Stromal cell of bone marrow (primary cell): ENCODE measurements around the gene SLIT2.

Source experiments
- DNase-seq: peaks from one replicate; pipeline ENCODE4 v3.0.0-alpha.2; 2012; ENCODE audit warnings: low read depth

Gene SLIT2, protein sequence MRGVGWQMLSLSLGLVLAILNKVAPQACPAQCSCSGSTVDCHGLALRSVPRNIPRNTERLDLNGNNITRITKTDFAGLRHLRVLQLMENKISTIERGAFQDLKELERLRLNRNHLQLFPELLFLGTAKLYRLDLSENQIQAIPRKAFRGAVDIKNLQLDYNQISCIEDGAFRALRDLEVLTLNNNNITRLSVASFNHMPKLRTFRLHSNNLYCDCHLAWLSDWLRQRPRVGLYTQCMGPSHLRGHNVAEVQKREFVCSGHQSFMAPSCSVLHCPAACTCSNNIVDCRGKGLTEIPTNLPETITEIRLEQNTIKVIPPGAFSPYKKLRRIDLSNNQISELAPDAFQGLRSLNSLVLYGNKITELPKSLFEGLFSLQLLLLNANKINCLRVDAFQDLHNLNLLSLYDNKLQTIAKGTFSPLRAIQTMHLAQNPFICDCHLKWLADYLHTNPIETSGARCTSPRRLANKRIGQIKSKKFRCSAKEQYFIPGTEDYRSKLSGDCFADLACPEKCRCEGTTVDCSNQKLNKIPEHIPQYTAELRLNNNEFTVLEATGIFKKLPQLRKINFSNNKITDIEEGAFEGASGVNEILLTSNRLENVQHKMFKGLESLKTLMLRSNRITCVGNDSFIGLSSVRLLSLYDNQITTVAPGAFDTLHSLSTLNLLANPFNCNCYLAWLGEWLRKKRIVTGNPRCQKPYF (N-terminal part only)

DNA sequence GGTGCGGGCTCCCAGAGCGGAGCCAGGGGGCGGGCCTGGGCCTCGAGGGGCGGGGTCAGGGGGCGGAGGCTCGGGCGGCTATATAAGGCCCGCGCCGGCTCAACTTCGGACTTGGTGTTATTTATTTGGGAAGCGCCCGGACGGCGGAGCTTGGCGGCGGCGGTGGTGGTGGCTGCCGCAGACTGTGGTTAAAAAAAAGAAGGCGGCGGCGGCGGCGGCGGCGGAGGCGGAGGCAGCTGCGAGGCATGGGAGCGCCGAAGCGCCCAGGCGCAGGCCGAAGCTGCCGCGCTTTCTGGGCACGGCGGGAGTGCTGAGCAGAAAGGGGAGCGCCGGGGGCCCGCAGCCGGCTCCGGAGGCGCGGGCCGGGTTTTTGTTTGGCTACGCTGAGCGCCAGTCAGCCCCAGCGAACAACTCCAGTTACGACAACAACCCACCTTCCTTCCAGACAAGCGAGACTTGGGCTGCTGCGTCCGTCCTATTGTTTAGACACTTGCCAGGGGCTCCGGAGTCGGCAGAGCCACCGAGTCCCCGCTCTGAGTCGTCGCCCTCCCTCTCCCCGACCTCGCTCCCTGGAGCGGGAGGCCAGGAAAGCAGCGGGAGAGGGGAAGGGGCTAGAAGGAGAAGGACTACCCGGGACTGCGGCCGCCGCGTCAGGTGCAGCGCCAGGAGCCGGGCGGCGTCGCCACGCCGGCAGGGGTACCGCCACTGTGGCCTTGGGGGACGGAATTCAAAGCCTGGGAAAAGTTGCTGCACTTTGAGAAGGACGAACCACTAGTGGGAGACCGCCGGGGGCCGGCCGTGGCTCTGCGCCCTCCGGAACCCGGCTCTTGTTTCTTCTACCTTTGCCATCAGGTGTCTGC is at the start of gene SLIT2:
Gene SLIT2, plus strand, starts transcription at position 110 of the 860 bp plus-strand sequence. CDS start 1,911 bp downstream, outside the sequence.
- peak; percentile 70 for DNase-seq

DNA sequence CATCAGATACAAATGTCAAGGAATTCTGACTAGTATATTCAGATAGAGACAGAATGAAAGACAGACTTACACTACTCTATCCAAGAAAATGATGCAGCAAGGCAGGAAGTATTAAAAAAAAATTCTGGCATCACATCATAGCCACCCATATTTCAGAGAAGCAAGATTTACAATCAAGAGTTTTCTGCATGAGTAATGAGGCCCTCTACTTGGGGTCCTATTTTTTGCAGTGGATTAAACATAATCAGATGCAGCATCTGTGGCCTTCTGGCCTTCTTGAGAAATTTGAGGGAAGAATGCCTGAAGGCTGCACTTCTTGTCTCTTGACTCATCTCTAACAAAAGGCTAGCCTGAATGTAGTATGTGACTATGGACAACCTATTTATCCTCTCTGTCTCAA is 48.2 kb upstream of the SLIT2 start:
- DNase-seq, result peak; percentile 77

DNA sequence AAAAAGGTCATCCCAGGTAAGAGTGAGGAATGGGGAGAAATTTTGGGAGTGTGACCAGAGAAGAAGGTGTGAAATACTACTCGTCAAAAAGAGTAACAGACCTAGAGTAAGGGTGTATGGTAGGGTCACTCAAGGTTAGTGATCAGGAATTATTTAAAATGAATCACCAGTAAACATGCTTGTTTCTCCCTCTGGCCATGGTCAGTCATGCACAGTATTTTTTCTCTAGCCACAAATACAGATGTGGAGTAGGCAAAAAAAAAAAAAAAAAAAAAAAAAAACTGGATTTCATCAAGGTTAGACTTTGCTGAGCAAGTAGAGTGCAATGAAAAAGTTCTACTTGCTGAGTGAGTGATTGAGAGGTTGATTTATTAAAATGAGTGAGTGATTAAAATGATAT is 34.2 kb upstream of the SLIT2 start:
- no peak for DNase-seq

DNA sequence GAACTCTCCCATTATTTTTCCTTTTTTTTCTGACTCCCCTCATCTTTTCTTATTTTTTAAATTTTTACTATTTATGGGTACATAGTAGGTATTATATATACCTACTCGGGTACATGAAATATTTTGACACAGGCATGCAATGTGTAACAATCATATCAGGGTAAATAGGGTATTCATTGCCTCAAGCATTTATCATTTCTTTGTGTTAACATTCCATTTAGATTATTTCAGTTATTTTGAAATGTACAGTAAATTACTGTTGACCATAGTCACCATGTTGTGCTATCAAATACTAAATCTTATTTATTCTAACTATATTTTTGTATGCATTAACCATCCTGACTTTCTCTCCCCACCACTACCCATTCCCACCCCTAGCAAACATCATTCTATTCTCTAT is 33.8 kb upstream of the SLIT2 start:
- no peak for DNase-seq

DNA sequence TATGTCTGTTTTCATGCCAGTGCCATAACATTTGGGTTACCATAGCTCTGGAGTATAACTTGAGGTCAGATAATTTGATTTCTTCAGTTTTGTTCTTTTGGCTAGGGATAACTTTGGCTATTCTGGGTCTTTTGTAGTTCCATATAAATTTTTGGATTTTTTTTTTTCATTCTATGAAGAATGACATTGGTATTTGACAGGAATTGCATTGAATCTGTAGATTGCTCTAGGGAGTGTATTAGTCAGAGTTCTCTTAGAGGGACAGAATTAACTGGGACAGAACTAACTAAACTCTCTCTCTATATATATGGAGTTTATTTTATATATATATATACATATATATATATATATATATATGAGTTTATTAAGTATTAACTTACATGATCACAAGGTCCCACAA is 32.2 kb upstream of the SLIT2 start:
- no peak for DNase-seq

DNA sequence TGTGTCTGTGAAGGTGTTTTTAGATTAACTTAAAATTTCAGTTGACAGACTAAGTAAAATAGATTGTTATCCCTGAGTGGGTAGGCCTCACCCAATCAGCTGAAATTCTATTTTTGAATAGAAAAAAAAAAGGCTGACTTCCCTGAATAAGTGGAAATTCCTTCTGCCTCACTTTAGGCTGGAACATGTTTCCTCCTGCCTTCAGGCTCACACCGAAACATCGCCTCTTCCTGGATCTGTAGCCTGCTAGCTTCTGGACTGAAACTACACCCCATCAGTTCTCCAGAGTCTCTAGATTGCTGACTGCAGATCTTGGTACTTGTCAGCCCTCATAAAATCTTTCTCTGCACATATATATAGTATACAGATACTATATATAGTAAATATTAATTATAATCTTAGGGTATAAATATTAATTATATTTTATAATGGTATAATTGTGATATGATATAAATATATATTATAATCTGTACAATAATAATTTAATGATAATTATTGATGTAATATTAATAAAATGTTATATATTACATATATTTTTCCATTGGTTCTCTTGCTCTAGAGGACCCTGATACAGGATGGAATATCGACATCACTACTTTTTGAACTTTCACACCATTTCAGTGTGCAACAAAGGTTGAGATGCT is 13.7 kb upstream of the SLIT2 start:
- DNase-seq, result no peak

DNA sequence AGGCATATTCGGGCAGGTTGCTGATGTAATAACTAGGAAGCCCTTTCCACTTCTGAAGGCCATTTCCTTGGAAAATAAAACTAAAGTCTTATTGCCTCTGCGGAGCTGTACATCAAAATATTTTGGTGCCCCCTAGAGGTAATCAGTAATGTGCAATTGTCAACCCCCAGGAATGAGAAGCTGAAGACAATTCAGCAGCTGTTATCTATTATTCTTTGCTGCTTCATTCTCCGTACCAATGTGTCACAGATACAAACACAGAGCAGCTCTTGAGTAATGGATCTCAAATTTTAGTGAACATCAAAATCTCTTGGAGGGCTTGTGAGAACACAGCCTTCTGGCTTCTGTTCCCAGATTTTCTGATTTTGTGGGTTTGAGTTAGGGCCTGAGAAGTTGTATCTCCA is 3.5 kb upstream of the SLIT2 start:
- peak; percentile 80 for DNase-seq

DNA sequence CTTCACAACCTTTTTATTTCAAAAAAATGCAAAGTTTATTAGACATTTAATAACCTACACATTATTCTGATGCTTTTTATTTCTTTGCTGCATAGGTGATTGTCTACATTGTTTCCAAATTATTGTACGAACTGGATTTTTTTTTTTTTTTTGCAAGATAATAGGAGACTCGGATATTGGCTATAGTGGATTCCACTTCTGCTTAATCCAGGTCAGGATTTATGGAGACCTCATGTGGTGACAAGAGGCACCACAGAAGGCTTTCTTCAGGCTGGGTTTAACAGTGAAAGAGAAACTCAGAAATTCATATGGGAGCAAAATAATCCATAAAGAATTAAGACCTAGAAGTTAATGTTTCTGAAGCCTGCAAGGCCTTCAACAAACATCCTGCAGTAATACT is 2.4 kb upstream of the SLIT2 start:
- DNase-seq, result no peak

DNA sequence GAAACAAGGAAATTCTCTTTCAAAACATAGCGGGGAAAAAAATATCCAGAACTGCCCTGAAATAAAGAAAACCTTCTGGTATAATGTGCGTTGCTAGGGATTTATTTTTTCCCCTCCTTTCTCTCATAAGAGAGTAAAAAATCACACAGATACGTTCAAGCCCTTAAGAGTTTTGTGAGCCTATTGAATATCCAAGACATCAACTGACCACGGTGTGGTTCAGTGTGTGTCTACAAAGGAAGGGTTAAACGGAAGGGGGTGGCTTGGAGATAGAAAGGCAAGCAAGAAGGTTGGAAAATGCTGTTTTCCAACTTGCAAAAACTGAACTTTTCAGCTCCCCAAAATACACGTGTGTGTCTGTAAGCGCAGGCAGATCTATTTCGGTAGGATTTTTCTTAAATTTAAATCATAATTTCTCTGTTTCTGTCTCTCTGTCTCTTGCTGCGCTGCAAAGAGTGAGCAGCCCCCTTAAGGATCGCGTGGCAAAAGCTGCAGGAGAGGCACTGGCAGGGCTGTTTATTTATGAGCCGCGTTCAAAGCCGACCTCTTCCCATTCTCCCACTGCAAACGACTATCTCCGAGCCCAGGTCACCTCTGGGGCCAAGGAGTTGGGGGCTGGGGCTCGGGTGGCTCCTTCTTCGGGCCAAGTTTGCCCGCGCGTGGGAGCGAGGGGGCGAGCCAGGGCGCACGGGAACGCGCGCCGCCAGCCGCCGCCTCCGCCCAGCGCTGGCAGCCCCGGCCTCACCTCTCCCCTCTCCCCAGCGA is 492 bp upstream of the SLIT2 start:
- DNase-seq, result no peak

DNA sequence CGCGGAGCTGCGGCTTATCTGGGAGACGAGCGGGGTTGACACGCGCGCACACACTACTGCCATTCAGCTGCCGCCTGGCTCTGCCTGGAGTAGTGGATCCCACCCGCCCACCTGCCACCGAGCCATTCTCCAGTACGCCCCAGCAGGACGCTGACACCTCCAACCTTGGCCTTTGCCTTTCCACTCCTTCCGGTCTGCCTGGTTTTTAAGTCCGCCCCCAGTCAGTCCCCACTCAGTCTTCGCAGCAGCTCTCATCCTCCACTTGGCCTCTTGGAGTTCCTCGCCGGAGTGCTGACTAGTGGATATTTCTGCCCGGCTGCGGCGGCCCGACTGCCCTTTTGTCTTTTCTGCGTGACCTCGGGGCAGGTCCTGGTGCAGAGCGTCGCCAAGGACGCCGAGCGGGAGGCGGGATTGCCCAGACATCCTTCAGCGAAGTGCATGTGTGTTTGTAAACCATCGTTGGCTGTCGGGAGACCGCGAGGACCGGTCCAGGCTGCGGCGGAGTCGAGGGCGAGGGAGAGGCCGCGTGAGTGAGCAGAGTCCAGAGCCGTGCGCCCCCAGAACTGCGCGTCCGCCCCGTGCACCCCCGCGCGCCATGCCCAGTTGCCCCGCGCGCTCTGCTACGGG is 1.1 kb downstream of the SLIT2 start:
- DNase-seq, result no peak

DNA sequence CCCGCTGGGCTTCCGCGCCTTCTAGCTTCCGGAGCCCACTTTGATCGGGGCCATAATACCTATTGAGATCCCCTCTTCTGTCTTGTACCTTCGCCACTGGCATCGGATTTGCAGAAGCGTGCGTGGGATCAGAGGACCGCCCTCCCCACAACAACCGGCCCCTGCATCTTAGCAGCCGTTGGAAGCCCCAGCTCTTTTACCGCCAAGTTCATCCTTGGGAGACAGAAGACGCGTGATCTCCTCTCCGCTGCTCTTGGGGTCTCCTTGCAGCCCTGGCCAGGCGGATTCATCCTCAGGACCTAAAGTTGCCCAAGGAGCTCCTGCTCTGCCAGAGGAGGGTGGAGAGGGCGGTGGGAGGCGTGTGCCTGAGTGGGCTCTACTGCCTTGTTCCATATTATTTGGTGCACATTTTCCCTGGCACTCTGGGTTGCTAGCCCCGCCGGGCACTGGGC is 1.6 kb downstream of the SLIT2 start:
- DNase-seq, result no peak

DNA sequence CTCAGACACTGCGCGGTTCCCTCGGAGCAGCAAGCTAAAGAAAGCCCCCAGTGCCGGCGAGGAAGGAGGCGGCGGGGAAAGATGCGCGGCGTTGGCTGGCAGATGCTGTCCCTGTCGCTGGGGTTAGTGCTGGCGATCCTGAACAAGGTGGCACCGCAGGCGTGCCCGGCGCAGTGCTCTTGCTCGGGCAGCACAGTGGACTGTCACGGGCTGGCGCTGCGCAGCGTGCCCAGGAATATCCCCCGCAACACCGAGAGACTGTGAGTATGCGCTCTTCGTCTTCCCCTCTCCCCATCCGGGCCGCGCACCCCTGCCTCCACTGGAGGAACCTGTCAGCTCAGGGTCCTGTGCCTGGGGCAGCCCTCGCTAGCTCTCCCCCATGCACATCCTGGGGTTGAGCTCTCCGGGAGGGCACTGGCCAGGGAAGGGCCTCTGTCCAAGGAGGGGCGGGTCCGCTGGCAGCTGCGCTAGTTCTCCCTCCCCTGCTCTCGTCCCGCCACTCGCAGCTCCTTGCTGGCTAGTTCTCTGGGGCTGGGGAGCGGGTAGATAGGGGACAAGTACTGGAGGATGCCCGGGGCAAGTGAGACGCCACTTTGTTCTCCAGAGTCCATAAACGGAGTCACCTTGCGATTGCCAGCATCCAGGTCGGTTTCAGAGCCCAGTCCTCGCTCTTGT is 2.2 kb downstream of the SLIT2 start:
- DNase-seq, result no peak

DNA sequence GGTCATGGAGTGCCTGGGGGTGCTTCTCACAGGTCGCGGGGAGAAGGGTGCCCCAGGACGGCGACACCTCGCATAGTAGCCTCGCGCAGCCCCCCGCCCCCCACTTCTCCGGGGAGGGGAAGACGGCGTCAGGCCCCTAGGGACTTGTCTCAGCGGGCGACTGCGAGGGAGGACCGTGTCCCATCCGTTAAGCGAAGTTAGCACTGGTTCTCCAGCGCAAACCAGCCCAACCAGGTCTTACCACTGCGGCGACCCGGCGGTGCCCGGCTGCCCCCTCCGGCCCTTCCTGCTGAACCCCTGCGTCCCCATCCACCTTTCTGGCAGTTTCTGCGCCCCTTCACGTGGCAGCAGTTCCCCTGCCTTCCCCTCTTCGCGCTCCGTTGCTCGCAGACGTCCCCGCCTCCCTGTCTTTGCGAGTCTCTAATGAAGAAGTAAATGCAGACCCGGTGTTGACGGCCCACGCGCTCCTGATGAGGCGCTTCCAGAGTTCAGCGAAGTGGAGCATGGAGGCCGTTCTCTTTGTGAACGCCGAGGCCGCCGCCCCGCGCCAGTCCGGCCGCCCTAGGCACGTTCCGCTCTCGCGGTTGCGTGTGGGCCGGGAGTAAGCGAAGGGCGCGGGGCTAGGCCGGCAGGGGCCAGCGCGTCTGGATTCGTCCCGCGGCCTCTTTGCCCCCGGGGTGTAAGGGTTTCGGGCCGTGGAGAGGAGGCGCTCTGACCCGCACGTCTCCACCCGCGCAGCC is 3.0 kb downstream of the SLIT2 start:
- DNase-seq, result no peak

DNA sequence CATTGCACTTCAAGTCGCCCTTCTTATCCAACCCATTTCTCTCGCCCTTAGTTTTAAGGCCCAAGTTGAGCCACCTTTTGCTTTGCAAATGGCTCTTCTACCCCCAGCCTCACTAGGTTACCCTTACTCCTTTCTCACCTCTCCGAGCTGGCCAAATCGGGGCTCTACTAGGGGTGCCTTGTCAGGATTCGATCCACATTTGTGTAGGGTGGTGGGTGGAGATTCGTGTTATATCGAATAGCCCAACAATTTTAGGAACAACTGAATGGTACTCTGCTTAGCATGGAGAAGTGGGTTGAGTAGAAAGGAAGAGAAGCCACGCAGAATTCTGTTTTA is 3.5 kb downstream of the SLIT2 start:
- no peak for DNase-seq

DNA sequence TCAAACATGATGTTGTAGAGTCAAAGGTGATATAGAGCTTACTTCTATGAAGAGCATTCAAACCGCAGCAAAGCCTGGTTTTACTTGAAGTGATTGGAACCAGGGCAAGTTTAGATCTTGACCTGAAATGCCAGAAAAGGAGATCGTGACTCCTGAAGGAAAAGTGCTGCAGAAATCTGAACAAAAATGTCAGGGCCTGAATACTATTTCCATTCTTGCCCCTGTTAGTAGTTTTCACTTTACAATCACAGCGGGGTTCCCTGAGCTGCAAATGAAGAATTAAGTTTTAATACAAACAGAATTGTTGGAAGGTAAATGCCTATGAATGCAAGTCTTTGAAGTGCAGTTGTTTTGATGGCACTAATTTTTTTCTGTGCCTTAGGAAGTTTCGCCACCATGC is 4.1 kb downstream of the SLIT2 start:
- DNase-seq, result no peak

DNA sequence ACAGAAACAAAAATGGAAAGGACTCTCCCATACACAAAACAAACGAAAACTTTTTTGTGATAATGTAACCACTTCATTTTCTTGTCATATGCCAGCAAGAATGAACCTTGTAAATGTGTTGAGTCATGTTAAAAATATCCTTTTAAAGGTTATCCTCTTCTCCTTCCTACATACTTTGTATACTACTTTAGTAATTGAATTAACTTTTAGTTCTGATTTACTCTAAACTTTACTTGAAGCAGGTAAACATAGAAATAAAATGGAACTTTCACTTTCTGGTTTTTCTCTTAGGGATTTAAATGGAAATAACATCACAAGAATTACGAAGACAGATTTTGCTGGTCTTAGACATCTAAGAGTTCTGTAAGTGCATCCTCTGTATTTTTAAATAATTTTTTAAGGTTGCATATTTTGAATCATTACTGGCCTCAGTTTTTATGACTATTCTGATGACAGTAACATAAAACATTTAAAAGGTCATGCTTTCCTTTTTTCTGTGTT is 4.7 kb downstream of the SLIT2 start:
- no peak for DNase-seq

DNA sequence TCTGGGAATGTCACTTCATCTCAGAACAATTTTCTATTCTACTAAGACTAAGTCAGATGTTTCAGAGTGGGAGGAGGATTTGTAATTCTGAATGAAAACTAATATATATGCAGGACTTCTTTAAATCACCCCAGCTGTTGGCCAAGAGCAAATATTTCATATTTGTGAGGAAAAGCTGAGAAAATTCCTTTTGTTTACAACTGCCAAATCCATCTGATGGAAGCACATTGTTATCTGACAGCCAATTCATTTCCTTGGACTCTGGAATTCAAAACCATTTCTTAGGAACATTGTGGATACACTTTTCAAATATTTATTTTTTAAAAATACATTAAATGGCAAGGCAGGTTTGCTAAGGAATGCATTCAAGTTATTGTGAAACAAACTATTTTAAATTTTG is 8.0 kb downstream of the SLIT2 start:
- DNase-seq, result no peak

DNA sequence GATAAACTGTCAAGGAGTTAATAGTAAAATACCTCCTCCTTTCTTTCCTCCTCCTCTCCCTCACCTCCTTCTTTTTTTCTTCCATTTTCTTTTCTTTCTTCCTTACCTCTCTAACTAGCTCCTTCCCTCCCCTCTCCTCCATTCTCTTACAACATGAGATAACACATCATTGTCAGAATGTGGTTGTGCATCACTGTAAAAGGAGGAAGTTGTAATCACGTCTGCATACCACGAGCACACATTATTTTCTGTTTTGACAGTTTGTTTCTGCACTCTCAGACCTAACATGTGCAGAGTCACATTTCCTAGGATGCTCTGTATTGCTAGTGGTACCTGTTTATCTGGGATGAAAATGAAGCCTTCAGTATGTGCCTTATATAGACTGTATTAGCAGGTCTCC is 9.1 kb downstream of the SLIT2 start:
- DNase-seq, result no peak

DNA sequence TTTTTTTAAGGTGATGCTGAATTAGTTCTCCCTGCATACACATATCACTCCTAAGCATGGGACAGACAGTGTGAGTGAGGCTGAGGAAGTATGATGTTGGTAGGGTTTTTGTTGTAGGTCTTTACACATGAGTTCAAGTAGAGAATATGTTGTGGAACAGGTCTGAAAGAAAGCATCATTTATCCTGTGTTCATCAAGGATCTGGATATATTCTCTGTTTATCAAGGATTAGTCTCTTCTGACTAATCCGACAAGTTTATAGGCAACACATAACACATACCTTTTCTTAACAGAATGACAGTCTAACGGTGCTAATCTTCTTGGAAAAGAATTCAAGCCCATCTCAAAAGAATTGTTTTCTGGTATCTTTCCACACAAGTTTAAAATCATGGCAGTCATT is 10.5 kb downstream of the SLIT2 start:
- no peak for DNase-seq
